Stimulated activated CD4-positive, alpha-beta T cell treated with anti-CD3 and anti-CD28 coated beads, Interleukin-2, amount 100 ng/mL, for 24 hours (primary cell): ENCODE results near the gene EZH2.

Experiments
- DNase-seq, 2 donors: peaks; one replicate each; pipeline ENCODE4 v3.0.0-alpha.2; 2020

Gene EZH2

GRCh38 chr7:148852272-148852671 is 31.8 kb downstream of the EZH2 start:
- no peak for DNase-seq

- DNase-seq = no peak
Measured at GRCh38 chr7:148850564-148850963, 33.5 kb downstream of the EZH2 start.

GRCh38 chr7:148849393-148850098 is 34.5 kb downstream of the EZH2 start:
- no peak for DNase-seq

GRCh38 chr7:148847815-148848734 is 36.0 kb downstream of the EZH2 start:
- DNase-seq = no peak

- DNase-seq = no peak
Measured at GRCh38 chr7:148838905-148839304, 45.2 kb downstream of the EZH2 start.

- DNase-seq = no peak
Measured at GRCh38 chr7:148835854-148836253, 48.2 kb downstream of the EZH2 start.

GRCh38 chr7:148834605-148835004 is 49.5 kb downstream of the EZH2 start:
- no peak for DNase-seq

GRCh38 chr7:148831782-148832181 is 52.3 kb downstream of the EZH2 start:
- DNase-seq = no peak

- no peak for DNase-seq
Measured at GRCh38 chr7:148830897-148831692, 53.0 kb downstream of the EZH2 start.

- no peak for DNase-seq
Measured at GRCh38 chr7:148828965-148829364, 55.1 kb downstream of the EZH2 start.

- no peak for DNase-seq
Measured at GRCh38 chr7:148825338-148825737, 58.8 kb downstream of the EZH2 start.

GRCh38 chr7:148824864-148825263 is 59.2 kb downstream of the EZH2 start:
- DNase-seq = no peak

- DNase-seq = no peak
Measured at GRCh38 chr7:148821422-148821821, 62.7 kb downstream of the EZH2 start.

GRCh38 chr7:148819697-148820360 is 64.3 kb downstream of the EZH2 start:
- DNase-seq = no peak

- DNase-seq = no peak
Measured at GRCh38 chr7:148815612-148816011, 68.5 kb downstream of the EZH2 start.

GRCh38 chr7:148814922-148815559 is 69.0 kb downstream of the EZH2 start:
- DNase-seq = no peak

GRCh38 chr7:148813890-148814289 is 70.2 kb downstream of the EZH2 start:
- no peak for DNase-seq

GRCh38 chr7:148811892-148812291 is 72.2 kb downstream of the EZH2 start:
- no peak for DNase-seq

GRCh38 chr7:148809856-148810255 is 74.2 kb downstream of the EZH2 start:
- DNase-seq = no peak

- no peak for DNase-seq
Measured at GRCh38 chr7:148807436-148807835, 76.7 kb downstream of the EZH2 start.

- no peak for DNase-seq
Measured at GRCh38 chr7:148806187-148806586, 77.9 kb downstream of the EZH2 start.
